Measurements from ENCODE around the gene MYOD1. TPM values are rescaled to one million over a fixed set of nuclear protein-coding genes. Genes with fewer than 3 reads are reported as not detected.

Gene MYOD1
- total and polyA plus RNA-seq, 2 of the 13 experiments (the other 11 are each of a cell fraction or from before 2014, with no cell fraction given): not detected

DNA sequence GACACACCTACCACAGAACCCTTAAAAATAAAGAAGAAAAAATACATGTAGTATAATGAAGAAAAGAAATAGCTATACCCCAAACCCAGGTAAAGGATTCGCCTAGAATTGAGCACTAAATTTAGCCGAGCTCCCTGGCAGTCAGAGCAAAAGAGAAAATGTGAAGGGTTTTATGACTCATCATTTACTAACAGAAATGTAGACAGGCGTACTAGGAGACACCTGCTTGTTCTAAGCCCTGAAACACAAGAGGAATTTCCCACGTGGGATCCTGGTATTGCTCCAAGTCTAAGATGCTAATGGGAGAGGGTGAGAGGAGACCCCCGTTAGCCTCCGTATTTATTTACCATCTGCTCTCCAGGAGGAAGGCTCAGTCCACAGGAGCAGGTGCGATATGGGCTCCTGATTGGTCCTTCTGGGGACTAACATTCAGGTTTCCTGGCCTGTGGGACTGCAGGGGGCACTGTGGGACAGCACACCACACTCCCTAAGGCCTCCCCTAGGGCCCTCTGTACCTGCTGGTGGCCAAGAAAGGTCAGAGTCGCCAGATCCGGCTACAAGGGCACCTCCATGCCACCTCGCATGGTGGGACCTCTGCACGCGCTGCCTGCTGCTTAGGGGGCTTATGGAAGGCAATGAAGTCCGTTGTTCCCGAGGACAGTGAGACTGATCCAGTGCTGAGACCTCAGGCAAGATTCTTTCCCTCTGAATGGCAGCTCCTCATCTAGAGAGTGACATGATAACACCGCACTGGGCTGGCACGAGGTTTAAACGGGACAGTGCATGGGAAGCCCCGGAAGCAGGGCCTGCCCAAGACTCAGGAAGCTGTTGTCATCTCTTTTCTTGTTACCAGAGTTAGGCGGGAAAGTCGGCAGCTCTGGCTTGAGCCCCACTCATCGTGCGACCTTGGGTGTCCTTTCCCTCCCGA, 41.0 kb downstream of the MYOD1 start (continued):
- no peak for TF ChIP-seq AHR (CRISPR knock-in tag; IDR thresholded peaks at IDR 0.05)
- peak; percentile 31 to 56; a peak in 1 of 4 replicates for TF ChIP-seq HMGXB4 (CRISPR knock-in tag; IDR thresholded peaks at IDR 0.05; ENCODE audit: borderline replicate concordance in 1 of 2, low read depth in 1 of 2)
- peak; percentile 25; the same call in 1 of the 2 replicates for TF ChIP-seq NFYC (CRISPR knock-in tag; IDR thresholded peaks at IDR 0.05)
- no peak for TF ChIP-seq POGK (CRISPR knock-in tag; conservative IDR thresholded peaks at IDR 0.05)
- TF ChIP-seq KLF15 (CRISPR knock-in tag; IDR thresholded peaks at IDR 0.05; ENCODE audit: borderline replicate concordance): no peak
- TF ChIP-seq, protein P1, sequence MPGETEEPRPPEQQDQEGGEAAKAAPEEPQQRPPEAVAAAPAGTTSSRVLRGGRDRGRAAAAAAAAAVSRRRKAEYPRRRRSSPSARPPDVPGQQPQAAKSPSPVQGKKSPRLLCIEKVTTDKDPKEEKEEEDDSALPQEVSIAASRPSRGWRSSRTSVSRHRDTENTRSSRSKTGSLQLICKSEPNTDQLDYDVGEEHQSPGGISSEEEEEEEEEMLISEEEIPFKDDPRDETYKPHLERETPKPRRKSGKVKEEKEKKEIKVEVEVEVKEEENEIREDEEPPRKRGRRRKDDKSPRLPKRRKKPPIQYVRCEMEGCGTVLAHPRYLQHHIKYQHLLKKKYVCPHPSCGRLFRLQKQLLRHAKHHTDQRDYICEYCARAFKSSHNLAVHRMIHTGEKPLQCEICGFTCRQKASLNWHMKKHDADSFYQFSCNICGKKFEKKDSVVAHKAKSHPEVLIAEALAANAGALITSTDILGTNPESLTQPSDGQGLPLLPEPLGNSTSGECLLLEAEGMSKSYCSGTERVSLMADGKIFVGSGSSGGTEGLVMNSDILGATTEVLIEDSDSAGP (CRISPR knock-in tag; IDR thresholded peaks at IDR 0.05; ENCODE audit: borderline replicate concordance): peak; percentile 52; the same call in 1 of the 2 replicates
- TF ChIP-seq SP1 (IDR thresholded peaks at IDR 0.05): no peak
- no peak for TF ChIP-seq SP1 (CRISPR knock-in tag; IDR thresholded peaks at IDR 0.05)
- TF ChIP-seq ISL2 (CRISPR knock-in tag; IDR thresholded peaks at IDR 0.05): no peak
- 0 out of 2 replicates have a peak, but pooled peaks have one; percentile 17 for TF ChIP-seq FOSL2 (CRISPR knock-in tag; IDR thresholded peaks at IDR 0.05)
- no peak for TF ChIP-seq FOXK2 (IDR thresholded peaks at IDR 0.05)
- no peak for TF ChIP-seq HDAC2 (CRISPR knock-in tag; IDR thresholded peaks at IDR 0.05)
- peak; percentile 57; the same call in 1 of the 2 replicates for TF ChIP-seq ZMYM4 (CRISPR knock-in tag; IDR thresholded peaks at IDR 0.05)
- TF ChIP-seq LCORL (IDR thresholded peaks at IDR 0.05): no peak
- TF ChIP-seq LCORL (CRISPR knock-in tag; IDR thresholded peaks at IDR 0.05): peak; percentile 35; the same call in 1 of the 2 replicates
- TF ChIP-seq ZNF274 (CRISPR knock-in tag; IDR thresholded peaks at IDR 0.05): peak; percentile 69; the same call in 1 of the 2 replicates
- TF ChIP-seq GATAD2A (CRISPR knock-in tag; IDR thresholded peaks at IDR 0.05): 0 out of 2 replicates have a peak, but pooled peaks have one; percentile 25
- TF ChIP-seq FOXC1 (CRISPR knock-in tag; IDR thresholded peaks at IDR 0.05; ENCODE audit: borderline replicate concordance): peak; percentile 59; the same call in 1 of the 2 replicates
- peak; percentile 53; the same call in 1 of the 2 replicates for TF ChIP-seq MIER2 (CRISPR knock-in tag; IDR thresholded peaks at IDR 0.05)
- TF ChIP-seq ZNF775 (CRISPR knock-in tag; IDR thresholded peaks at IDR 0.05; ENCODE audit: borderline replicate concordance): no peak
- no peak for TF ChIP-seq ZNF839 (CRISPR knock-in tag; IDR thresholded peaks at IDR 0.05; ENCODE audit: borderline replicate concordance)
- no peak for TF ChIP-seq SRSF4 (IDR thresholded peaks at IDR 0.05; ENCODE audit: low read depth, low read length, poor library complexity, severe bottlenecking)
- no peak for TF ChIP-seq ZNF776 (CRISPR knock-in tag; IDR thresholded peaks at IDR 0.05)
- 0 out of 2 replicates have a peak, but pooled peaks have one; percentile 21 for TF ChIP-seq HDAC1 (CRISPR knock-in tag; IDR thresholded peaks at IDR 0.05)
- TF ChIP-seq SETDB1 (CRISPR knock-in tag; IDR thresholded peaks at IDR 0.05; ENCODE audit: borderline replicate concordance): no peak
